Tibial nerve (tissue), 4 donors: ENCODE results near the gene MAGI2. TPM values are rescaled to one million over a fixed set of nuclear protein-coding genes. Genes with fewer than 3 reads are reported as not detected.

Experiments used
- DNase-seq, 2 donors: peaks; one replicate each; pipeline ENCODE4 v3.0.0-alpha.2; 2019; ENCODE audit warnings: low spot score in 2 of 2
- H3K27ac ChIP-seq, 4 donors: fragments of 200-600 bp; sonication (generic) in 3 of 4; one replicate each; pipeline ENCODE4 v1.5.1; 2017 to 2019; ENCODE audit warnings: mild to moderate bottlenecking in 1 of 4
- H3K27me3 ChIP-seq, 2 donors: fragments of 200-600 bp; sonication (generic) in 1 of 2; one replicate each; pipeline versions ENCODE4 v1.5.1 to v1.6.0; 2017 to 2019
- H3K36me3 ChIP-seq, 3 donors: fragments of 200-600 bp; sonication (generic); one replicate each; pipeline ENCODE4 v1.5.1; 2018 to 2019
- H3K4me1 ChIP-seq, 4 donors: fragments of 200-600 bp; sonication (generic) in 3 of 4; one replicate each; pipeline ENCODE4 v1.5.1; 2017 to 2019
- H3K4me3 ChIP-seq, 4 donors: fragments of 200-600 bp; sonication (generic) in 3 of 4; one replicate each; pipeline ENCODE4 v1.5.1; 2017 to 2019; ENCODE audit warnings: mild to moderate bottlenecking in 1 of 4, moderate library complexity in 1 of 4
- H3K9me3 ChIP-seq, 4 donors: fragments of 200-600 bp; sonication (generic) in 3 of 4; one replicate each; pipeline ENCODE4 v1.5.1; 2017 to 2019
- EP300 ChIP-seq, 2 donors: sonication (generic); formaldehyde crosslinking; IDR thresholded peaks; one replicate each; pipeline ENCODE4 v1.6.1; 2017; ENCODE audit warnings: antibody characterized with exemption in 2 of 2, mild to moderate bottlenecking in 1 of 2
- POLR2A ChIP-seq, 2 donors: fragments of 450-650 bp; IDR thresholded peaks; one replicate each; pipeline ENCODE4 v1.6.1; 2017; ENCODE audit warnings: antibody characterized with exemption in 2 of 2, mild to moderate bottlenecking in 2 of 2, moderate library complexity in 2 of 2
- WGBS, 2 donors: methylation state at CpG; one replicate each; pipeline ENCODE4 v1.1.5; 2018; 5-methylcytosine and 5-hydroxymethylcytosine counted together
- total RNA-seq, 4 donors: library from RNA; depleted of rRNA; stranded (reverse); fragments of >200 nt; gene quantifications; one replicate each; pipeline ENCODE4 v1.1.0, GENCODE V29; 2016
- TF ChIP-seq, protein P1 (sequence below), 5 experiments: fragments of 200-600 bp in 3 of 5; fragments of 450-650 bp in 2 of 5; sonication (generic) in 3 of 5; IDR thresholded peaks; one replicate each; pipeline ENCODE4 v1.5.1; 2016 to 2019; ENCODE audit warnings: antibody characterized with exemption in 5 of 5, mild to moderate bottlenecking in 3 of 5, moderate library complexity in 2 of 5

MAGI2 gene
- total RNA-seq, 4 donors from 2014 or later = 33.6 to 58.2 (median 55.6) TPM

DNA sequence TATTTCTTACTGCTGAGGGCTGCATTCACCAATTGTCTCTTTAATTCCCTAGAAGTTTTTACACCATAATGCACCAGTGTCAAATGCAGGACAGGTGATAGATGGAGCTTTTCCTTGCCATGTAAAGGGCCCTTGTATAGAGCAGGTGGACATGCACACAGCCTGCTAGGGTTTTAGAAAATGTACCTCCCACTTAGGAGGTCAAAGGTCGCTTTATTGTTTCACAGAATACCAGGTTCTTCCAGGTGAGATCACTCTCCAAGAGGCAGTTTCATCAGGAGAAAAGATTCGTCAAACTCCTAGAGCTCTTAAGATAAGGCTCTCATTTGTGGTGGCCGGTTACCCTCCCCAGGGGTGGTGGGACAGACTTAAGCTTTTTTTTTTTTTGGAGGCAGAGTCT lies 1439.1 kb downstream of the MAGI2 start:
- H3K9me3 ChIP-seq = no peaks in the 10 kb centered on the region
- H3K36me3 ChIP-seq = no peaks in the 10 kb centered on the region
- no peak for DNase-seq
- 78 to 79% methylated on average over 3 of the region's 3 CpGs for WGBS, 2 donors
- H3K27me3 ChIP-seq = no peaks in the 10 kb centered on the region
- H3K4me3 ChIP-seq = no peak overlapping the region
- no peak for TF ChIP-seq POLR2A (IDR thresholded peaks at IDR 0.05)
- no peak for TF ChIP-seq EP300 (IDR thresholded peaks at IDR 0.05)
- TF ChIP-seq, protein P1, sequence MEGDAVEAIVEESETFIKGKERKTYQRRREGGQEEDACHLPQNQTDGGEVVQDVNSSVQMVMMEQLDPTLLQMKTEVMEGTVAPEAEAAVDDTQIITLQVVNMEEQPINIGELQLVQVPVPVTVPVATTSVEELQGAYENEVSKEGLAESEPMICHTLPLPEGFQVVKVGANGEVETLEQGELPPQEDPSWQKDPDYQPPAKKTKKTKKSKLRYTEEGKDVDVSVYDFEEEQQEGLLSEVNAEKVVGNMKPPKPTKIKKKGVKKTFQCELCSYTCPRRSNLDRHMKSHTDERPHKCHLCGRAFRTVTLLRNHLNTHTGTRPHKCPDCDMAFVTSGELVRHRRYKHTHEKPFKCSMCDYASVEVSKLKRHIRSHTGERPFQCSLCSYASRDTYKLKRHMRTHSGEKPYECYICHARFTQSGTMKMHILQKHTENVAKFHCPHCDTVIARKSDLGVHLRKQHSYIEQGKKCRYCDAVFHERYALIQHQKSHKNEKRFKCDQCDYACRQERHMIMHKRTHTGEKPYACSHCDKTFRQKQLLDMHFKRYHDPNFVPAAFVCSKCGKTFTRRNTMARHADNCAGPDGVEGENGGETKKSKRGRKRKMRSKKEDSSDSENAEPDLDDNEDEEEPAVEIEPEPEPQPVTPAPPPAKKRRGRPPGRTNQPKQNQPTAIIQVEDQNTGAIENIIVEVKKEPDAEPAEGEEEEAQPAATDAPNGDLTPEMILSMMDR (IDR thresholded peaks at IDR 0.05) = no peak
- H3K27ac ChIP-seq = no peak overlapping the region
- H3K4me1 ChIP-seq = peaks cover 0 to 34% (median 4%) of the 10 kb centered on the region in 4 donors

DNA sequence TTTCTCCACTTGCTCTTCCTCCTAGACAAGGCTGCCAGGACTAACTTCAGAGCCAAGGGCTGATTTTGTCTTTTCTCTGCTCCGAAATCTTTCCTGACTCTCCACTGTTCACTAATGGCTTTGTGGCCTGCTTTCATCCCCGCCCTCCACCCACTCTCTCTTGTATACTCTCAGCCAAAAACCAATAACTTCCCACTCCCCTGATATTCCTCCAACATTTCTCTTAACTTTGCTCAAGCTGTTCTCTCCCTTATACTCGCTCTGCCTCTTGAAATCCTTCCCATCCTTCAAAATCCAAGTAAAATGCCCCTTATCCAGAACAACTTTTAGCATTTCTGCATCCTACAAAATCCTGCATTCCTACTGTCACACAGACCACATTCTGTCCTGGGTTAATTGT lies 1440.1 kb downstream of the MAGI2 start:
- 45 to 74% methylated on average over 3 of the region's 3 CpGs for WGBS, 2 donors
- TF ChIP-seq, protein P1 (IDR thresholded peaks at IDR 0.05) = no peak
- TF ChIP-seq EP300 (IDR thresholded peaks at IDR 0.05) (no peak), POLR2A (IDR thresholded peaks at IDR 0.05) (no peak)
- no peak overlapping the region for H3K27ac ChIP-seq

DNA sequence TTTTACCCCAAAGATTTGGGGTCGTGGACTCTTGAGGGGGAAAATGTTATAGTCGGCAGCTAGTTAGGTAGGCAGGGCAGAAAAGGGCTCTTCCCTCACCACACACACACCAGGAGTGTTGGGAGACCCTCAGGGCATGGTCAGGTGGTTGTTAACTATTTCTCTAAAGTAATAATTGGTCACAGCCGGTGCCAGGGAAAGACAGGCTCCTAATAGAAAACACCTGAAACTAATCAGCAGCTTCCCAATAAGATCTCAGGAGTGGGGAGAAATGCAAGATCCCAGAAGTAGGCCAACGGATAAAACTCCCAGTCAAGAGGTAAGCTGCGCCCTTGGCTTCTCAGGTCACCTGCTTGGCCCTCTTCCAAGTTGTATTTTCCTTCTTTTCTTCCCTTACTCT lies 1441.8 kb downstream of the MAGI2 start:
- no peaks in the 10 kb centered on the region for H3K9me3 ChIP-seq
- peaks cover 0 to 9% (median 0%) of the 10 kb centered on the region in 4 donors for H3K4me1 ChIP-seq
- H3K4me3 ChIP-seq = no peak overlapping the region
- no peaks in the 10 kb centered on the region for H3K36me3 ChIP-seq
- H3K27me3 ChIP-seq = no peaks in the 10 kb centered on the region
- no peak for TF ChIP-seq EP300 (IDR thresholded peaks at IDR 0.05)
- TF ChIP-seq, protein P1 (IDR thresholded peaks at IDR 0.05) = no peak
- no peak for TF ChIP-seq POLR2A (IDR thresholded peaks at IDR 0.05)
- WGBS, 2 donors = 51 to 73% methylated on average over 5 of the region's 5 CpGs
- no peak for DNase-seq
- no peak overlapping the region for H3K27ac ChIP-seq

More for the DNA sequence above, 1440.1 kb downstream of the MAGI2 start:
- no peaks in the 10 kb centered on the region for H3K36me3 ChIP-seq
- no peak overlapping the region for H3K4me3 ChIP-seq
- H3K9me3 ChIP-seq = no peaks in the 10 kb centered on the region
- DNase-seq = no peak
- H3K27me3 ChIP-seq = no peaks in the 10 kb centered on the region
- peaks cover 0 to 27% (median under 1%) of the 10 kb centered on the region in 4 donors for H3K4me1 ChIP-seq

DNA sequence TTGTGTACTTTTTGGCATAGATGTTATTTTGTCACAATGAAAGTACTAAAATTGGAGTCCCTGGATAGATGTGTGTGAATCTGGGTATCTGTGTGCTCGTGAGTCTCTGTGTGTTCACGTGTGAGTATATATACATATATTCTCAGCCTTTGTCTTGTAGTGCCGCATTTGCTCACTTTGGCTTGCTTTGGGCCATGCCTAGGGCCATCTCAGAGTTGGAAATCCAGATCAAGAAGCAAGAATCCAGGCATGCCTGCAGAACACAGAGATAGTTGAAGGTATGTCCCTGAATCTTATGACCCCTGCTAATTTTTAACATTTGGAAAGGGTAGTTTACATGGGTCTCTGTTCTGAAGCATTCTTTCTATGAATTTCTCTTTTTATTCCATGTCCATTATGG lies 1446.2 kb downstream of the MAGI2 start:
- Histone ChIP-seq H3K4me1 (no peaks in the 10 kb centered on the region), H3K36me3 (no peaks in the 10 kb centered on the region), H3K4me3 (no peak overlapping the region), H3K9me3 (no peaks in the 10 kb centered on the region), H3K27ac (no peak overlapping the region), H3K27me3 (no peaks in the 10 kb centered on the region)
- DNase-seq = no peak
- WGBS, 2 donors = 75 to 85% methylated on average over 3 of the region's 3 CpGs
- TF ChIP-seq POLR2A (IDR thresholded peaks at IDR 0.05) = no peak
- TF ChIP-seq, protein P1 (IDR thresholded peaks at IDR 0.05) = no peak
- no peak for TF ChIP-seq EP300 (IDR thresholded peaks at IDR 0.05)

DNA sequence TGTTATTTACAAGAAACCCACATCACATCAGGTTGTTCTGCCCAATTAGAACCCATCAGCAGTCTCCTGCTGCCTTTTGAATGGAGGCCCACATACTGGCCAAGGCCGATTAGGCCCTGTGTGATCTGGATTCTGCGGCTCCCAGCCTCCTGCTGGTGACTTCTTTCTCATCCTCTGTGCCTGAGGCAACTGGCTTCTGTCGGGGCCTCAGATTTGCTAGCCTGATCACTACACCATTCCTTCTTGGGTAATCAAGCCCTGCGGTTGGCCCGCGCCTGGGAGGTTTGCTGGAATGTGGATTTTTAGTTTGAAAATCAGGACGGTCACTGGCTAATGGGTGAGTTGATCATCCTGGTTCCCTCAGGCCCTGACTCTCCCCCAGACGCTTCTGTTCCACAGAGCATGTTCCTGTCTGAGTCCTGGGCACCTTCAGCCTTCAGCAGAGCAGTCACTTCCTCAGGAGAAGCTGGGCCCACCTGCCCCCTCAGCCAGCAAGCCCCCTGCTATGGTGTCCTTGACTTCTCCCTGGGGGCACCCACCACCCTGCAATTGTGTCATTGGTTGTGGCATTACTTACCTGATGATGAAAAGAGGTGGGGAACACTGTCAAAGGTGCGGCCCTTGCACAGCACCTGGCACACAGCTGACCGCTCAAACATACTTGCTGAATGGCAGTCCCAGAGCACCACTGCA lies 1447.3 kb downstream of the MAGI2 start:
- Histone ChIP-seq H3K4me1 (no peaks in the 10 kb centered on the region), H3K36me3 (no peaks in the 10 kb centered on the region), H3K27me3 (no peaks in the 10 kb centered on the region), H3K4me3 (no peak overlapping the region), H3K9me3 (no peaks in the 10 kb centered on the region), H3K27ac (no peak overlapping the region)
- DNase-seq = no peak
- TF ChIP-seq, protein P1 (IDR thresholded peaks at IDR 0.05) = no peak
- TF ChIP-seq POLR2A (IDR thresholded peaks at IDR 0.05) (no peak), EP300 (IDR thresholded peaks at IDR 0.05) (no peak)
- whole genome bisulfite sequencing, 2 donors = 83 to 90% methylated on average over 10 of the region's 10 CpGs
